Activated CD8-positive, alpha-beta memory T cell treated with anti-CD3 and anti-CD28 coated beads for 4 hours (primary cell): Measurements from ENCODE around the gene MYO5C.
A peak's percentile ranks its signal among the peaks of the same experiment; 100 is the strongest.
"Not testable (repeated sequence)": the region's sequence is repeated elsewhere in the genome, so short reads cannot be mapped to it uniquely, and the experiment has no call there.

Experiments used
- DNase-seq, 2 donors: peaks; one replicate each; pipeline ENCODE4 v3.0.0-alpha.2; 2020; ENCODE audit warnings: low read depth in 2 of 2

The MYO5C gene

DNA sequence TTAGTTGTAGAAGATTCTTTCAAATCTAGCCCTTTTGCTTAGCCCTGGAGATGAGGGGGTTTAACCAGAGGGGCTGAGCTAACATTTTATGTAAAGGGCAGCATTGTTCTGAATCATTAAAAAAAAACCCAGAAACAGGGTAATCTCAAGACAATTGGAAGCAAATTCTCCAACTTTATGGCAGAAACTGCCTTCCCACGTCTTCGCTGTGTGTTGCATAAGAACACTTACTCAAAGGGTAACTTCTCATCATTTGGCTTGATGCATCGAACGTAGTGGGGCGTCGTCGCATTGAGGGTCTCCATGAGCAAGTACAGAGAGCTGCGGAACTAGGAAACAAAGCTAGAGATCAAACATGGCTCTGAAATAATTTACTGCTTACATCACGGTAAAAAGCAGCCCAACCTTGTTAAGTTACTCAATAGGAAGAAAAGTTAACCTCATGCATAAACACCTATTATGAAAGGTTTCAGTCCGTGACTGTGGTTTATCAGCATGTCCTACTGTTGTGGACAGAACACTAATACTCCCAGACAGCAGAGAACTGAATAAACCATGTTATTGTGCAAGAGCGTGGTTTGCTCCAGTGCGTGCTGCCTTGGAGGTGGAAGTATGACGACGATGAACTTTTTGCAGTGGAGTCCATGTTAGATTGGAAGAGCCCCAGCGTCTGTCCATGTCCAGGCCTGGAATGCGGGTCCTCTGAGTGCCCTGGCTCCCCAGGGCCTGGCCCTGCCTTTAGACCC lies 48.7 kb downstream of the MYO5C start:
- DNase-seq, result no peak

DNA sequence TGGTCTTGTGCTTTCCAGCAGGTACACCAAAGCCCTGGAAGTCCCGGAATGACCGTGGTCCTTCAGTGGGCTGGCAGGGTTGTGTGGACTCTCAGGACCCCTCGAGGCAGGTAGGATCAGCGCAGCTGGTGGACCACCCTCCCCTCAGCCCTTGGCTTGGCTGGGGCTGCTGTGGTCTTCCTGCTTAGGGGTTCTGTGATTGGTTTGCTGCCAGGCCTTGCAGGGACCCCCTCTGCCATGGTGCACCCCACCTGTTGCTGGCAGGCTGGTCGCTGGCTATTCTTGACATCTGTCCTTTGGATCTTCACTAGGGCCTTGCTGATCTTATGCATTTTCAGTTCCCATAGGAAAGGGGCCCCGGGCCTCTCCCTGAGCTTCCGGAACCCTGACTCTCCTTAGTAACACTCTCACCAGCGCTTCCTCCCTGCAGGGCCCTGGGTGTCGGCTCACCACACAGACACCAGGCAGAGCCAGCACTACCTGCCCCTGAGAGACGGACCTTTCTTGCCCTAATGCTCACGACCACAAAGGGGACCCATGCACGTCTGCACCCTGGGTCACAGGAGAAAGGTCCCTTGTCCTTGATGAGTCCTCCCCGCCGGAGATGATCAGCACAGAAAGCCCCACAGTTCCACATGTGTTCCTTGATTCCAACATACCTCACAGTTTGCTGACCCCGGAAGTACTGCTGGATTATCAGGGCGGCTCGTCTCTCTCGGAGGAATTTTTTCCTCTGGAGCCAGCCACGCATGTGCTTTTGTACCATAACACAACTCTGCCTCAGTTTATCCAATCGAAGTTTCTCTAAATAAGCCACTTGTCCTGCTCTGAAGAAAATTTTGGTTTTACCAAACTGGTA lies 51.7 kb downstream of the MYO5C start:
- no peak for DNase-seq

DNA sequence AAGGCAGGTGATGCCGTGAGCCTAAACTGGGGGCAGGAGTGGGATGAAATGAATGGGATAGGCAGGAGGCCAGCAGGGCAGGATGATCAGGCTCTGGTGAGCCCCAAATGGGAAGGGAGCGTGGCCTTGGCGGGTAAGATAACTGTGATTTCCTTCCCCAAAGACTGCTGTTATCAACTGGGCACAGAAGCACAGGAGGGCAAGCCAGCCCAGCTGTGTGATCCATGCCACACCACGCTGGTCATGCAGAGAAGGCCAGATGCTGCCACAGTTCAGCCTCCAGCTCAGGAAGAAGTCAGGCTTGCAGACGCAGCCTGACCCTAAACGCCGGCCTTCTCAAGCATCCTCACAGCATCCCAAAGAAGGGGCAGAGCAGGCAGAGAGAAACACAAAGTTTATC lies 52.3 kb downstream of the MYO5C start:
- no peak for DNase-seq

DNA sequence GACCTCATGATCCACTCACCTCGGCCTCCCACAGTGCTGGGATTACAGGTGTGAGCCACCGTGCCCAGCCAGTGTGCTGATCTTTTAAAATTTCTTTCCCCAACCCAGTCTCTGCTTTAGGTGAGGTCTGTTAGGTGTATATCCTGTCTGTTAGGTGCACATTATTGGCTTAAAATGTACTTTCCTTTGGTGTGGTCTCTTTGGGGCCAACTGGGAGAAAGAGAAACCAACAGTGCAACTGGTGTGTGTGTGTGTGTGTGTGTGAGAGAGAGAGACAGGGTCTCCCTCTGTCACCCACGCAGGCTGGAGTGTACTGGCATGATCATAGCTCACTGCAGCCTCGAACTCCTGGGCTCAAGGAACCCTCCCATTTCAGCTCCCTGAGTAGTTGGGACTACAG lies 54.1 kb downstream of the MYO5C start:
- no peak for DNase-seq

DNA sequence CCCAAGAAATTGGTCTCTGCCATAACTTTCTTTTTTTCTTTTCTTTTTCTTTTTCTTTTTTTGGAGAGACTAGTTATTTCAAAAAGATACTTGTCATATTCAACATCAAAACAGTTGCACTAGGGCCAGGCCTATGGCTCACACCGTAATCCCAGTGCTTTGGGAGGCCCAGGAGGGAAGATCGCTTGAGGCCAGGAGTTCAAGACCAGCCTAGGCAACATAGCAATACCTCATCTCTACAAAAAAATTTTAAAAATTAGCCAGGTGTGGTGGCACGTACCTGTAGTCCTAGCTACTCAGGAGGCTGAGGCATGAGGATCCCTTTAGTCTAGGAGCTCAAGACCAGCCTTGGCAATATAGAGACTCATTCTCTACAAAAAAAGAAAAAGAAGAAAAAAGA lies 55.4 kb downstream of the MYO5C start:
- DNase-seq, result no peak

DNA sequence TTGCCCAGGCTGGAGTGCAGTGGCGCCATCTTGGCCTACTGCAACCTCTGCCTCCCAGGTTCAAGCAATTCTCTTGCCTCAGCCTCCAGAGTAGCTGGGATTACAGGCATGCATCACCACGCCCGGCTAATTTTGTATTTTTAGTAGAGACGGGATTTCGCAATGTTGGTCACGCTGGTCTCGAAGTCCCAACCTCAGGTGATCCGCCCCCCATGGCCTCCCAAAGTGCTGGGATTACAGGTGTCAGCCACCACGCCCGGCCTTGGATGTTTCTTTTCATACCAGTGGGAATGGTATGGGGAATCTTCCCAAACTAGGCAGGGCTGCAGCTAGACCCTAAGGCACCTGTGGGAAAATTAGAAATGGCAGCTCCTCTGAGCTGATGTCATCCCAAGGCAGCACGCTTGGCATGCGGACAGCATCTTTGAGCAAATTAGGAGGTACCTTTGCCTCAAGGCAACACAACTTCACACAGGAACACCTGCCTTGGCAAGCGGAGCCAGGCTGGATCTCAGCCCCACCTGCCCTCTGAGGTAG lies 56.5 kb downstream of the MYO5C start:
- DNase-seq, result not testable (repeated sequence)

DNA sequence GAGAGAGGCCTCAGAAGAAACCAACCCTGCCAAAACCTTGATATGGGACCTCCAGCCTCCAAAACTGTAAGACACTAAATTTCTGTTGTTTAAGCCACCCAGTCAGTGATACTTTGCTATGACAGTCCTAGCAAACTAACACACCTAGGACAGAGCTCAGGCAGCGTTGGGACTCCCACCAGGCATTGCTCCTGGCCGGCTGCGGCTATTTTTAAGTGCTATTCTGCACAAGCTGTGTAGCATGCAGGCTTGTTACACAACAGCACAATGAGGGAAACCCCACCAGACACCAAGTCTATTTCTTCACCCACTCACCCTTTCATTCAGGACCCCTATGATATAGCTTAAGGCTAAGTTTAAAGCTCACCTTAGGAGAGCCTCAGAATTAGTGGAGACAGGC lies 57.5 kb downstream of the MYO5C start:
- no peak for DNase-seq

DNA sequence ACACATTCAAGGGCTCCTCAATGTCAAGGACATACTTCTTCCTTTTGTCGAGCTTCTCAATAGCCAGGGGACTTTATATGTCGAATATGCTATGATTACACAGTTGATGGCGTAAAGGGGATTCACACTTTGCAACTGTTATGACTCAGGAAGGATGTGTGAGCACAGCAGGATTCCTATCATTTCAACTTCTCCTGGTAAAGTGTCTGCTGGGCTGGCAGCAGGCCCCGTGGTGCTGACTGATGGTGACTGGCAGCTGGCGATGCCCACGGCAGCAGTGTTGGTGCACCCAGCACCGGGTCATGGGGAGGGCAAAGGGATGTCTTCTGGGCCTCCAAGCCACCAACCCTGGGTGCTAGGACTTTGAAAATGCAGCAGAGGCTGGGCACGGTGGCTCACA lies 59.6 kb downstream of the MYO5C start:
- no peak for DNase-seq

DNA sequence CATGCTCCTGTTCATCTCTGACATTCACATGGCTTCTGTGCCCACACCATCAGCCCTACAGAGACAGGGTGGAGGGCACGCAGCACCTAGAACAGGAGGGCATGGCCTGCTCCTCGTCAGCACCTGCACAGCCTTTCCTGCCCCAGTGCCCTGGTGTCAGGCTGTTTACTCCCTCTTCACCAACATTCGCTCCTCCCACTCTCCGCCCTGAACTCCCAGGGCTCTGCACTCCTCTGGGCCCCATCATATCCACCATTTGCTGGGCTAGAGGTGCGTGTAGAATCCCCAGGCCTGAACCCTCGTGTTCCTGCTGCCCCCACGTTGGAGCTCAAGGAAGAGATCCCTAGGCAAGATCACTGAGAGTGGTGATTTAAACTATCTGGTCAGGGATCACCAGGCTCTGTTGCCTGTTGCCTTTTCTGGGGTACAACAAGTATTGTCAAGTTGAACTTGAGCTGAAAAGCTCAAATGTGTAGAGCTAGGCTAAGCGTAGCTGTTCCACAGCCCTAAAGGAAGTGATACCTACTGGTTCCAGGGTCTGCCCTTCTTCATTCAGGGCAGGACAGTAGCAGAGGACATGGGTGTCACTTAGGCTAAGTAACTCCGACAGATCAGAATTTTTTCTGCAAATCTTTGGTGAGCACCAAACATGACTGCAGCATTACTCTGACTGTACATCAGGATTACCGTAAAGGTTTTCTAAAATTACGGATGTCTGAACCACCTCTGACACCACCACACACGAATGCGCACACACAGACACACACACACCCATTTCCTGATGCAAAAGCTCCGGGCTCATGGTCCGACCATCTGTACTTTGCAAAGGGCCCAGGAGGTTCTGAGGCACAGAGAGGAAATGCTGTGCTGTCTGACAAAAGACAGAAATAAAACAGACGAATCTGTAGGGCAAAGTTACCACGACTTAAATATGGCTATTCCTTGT lies 60.7 kb downstream of the MYO5C start:
- DNase-seq, result no peak

DNA sequence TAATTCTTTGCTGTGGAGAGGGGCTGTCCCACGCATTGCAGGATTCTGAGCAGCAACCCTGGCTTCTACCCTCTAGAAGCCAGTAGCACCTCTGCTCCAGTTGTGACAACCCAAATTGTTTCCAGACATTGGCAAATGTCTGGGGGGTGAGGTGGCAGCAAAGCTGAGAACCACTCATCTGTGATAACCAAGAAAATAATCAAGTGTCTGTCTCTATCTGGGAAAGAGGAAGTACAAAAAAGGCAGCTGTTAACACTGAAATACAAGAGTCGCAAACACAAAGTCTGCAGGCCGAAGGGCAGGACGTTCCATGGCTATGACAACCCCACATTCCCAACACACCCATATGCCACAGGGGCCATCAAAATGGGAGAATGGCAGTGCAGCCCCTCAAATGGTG lies 62.2 kb downstream of the MYO5C start:
- no peak for DNase-seq

DNA sequence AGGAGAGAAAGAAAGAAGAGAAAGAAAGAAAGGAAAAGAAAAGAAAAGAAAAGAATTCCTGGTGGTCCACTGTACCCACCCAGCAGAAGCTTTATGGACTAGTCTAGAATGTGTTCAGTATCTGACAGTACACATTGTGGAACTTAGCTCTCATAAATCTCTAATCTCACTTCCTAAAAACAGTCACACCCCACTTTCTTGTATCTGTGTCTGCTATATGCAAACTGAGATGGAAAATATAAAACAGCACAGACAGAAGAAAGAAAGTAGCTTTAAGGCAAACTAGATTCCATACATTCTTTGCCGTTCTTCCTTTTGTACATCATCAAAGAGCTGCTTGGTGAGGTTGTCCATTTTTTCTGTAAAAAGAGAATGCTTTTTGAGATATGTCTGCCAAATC lies 63.3 kb downstream of the MYO5C start:
- no peak for DNase-seq

DNA sequence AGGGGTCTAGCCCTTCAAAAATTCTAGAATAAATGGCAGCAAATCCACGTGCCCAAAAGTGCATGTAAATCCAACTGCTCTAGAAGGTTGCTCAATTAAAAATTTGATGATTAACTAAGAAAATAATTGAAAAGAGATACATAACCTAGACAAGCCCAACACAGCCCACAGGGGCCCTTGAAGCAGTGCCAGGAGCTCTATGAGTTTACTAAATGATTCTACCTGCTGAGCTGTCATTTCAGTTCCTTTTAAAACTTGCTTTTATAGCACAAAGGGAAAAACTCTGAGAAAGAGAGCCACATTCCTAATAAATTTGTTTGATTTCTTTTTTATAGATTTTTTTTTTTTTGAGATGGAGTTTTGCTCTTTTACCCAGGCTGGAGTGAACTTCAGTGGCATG lies 65.5 kb downstream of the MYO5C start:
- no peak for DNase-seq

DNA sequence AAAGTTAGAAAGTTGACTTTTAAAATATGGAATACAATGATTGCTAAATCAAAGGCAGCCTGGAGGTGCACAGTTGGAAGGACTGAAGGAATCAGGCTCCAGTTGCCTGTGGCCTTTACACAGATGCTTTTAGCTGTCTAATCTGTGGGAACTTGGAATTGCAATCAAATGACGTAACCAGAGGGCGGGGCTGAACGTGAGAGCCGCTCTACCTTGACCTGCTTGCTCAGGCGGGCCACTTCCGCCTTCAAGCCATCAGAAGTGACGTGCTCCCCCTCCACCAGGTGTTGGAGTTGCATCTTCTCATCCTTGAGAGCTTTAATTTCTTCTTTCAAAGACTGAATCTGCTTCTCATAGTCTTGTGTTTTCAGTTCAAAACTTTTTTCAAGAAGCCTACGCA lies 66.7 kb downstream of the MYO5C start:
- DNase-seq, result no peak

DNA sequence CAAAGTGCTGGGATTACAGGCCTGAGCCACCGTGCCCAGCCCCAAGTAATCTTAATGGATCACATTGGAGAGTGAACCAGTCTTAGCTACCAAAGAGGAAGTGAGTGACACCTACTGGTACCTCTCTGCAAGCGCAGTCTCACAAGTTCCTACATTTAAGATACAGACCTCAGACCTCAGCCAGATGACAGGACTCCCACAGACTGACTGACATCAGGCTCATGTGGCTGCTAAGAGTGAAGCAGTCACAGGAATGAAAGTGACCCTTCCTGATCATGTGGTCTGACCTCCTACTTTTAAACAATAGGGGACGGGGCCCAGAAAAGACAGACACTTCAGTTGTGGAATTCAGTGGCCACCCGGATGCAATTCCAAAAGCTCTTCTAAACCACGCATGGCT lies 68.1 kb downstream of the MYO5C start:
- DNase-seq, result peak; percentile 23 to 59

DNA sequence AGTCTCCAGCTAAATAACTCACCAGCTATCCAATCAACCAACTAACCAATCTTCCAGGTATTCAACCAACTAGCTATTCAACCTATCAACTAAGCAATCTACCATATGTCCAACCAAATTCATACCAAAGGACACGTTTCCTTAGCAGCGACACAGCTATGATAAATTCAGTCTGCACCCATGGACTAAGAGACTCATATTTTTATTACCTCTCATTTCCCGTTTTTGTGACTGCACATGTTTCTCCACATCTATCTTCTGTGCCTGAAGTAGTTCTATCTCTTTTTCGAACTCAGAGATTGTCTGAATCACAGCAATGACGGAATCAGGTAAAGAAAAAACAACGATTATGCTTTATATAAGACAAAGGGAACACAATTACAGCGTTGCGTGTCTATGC lies 70.4 kb downstream of the MYO5C start:
- DNase-seq, result no peak

DNA sequence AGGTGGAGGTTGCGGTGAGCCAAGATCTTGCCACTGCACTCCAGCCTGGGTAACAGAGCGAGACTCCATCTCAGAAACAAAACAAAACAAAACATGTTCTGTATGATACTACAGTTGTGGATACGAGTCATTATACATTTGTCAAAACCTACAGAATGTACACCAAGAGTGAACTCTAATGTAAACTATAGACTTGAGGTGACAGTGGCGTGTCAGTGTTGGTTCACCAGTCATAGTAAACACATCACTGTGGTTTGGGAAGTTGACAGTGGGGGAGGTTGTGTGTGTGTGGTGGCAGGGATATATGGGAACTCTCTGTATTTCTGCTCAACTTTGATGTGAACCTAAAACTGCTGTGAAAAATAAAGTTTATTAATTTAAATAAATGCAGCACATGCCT lies 71.4 kb downstream of the MYO5C start:
- DNase-seq, result no peak

DNA sequence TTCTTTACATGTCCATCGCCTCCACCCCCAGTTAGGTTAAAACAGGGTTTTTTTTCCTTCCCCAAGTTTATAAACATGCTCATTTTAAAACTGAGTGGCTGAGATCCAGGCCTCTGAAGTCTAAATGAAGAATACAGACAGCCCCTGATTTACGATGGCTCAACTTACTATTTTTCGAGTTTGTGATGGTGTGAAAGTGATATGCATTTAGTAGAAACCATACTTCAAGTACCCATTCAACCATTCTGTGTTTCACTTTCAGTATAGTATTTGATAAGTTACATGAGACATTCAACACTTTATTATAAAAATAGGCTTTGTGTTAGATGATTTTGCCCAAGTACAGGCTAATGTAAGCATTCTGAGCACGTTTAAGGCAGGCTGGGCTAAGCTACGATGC lies 73.9 kb downstream of the MYO5C start:
- DNase-seq, result no peak

DNA sequence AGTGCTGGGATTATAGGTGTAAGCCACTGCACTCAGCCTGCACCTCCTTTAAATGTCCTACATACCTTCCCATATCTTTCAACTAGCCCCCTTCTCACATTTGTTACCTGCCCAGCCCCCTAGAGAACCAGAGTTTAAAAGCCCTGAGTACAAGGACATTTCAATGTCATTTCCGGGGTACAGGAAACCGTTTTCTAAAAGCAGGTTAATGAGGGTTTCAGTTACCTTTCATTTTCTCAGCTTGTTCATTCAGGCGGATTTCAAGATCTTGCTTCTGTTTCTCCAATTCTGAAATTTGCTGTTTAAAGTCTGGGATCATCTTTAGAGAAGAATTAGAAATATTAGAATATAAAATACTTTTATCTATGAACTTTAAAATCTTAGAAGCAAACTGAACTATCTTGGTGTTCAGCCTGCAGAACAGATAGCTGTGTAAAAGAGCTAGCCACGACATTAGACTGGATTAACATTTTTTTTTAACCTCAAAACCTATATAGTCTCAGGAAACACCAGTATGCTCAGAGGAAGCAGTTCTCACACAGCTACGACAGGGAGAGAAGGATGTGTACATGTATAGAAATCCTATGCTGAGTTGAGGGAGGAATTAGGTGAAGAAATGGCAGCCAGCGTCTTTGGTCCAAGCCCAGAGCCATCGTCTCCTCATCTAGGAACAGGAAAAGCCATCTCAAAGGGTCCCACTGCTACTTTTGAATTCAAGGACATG lies 74.5 kb downstream of the MYO5C start:
- DNase-seq, result no peak

DNA sequence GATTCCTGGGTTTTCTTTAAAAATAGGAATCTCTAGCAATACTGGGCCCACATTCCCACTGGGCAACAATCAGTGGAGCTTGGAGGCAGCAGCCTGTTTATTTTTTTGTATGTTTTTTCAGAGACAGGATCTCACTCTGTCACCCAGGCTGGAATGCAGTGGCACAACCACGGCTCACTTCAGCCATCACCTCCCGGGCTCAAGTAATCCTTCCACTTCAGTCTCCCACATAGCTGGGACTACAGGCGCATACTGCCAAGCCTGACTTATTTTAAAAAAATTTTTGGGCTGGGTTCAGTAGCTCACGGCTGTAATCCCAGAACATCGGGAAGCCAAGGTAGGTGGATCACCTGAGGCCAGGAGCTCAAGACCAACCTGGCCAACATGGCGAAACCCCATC lies 75.4 kb downstream of the MYO5C start:
- DNase-seq, result no peak

DNA sequence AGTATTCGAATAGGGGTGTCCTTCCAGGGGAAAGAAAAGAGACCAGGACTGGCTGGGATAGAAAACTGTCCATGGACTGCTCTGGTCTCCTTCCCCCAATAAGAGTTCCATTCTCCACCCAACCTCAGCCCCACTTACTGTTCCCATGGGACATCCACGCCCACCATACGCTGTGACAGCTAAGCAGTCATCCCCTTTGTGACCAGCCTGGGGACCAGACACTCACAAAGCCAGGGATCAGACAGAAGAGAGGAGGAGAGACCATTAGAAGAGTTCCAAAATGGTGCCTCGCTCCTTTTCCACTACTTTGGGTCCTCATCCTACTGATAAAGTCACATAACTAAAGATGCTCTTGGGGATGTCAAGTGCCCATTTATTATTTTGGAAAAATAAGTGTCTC lies 76.8 kb downstream of the MYO5C start:
- DNase-seq, result no peak

DNA sequence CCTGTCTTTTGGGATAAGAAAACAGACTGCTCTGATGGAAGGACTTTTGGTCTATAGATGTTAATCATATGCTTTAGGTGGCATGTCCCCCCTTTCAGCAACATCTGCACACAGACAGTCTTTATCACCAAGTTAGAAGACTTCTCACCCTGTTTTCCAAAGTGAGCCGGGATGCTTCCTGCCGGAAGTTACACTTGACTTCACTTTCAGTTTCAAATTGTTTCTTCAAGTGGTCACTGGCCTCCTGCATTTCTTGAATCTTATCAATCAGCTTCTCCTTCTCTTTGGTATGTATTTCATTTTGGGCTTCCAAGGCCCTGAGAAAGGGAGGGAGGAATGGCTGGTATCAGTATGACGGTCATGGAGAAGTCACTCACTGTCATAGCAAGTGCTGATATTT lies 77.2 kb downstream of the MYO5C start:
- no peak for DNase-seq
